GM21619 (cell line): ENCODE data around the gene KRTCAP2.
A peak's percentile ranks its signal among the peaks of the same experiment; 100 is the strongest.
"Not testable (repeated sequence)": the region's sequence is repeated elsewhere in the genome, so short reads cannot be mapped to it uniquely, and the experiment has no call there.

Experiments used
- ATAC-seq: cut with Tn5 transposase; IDR thresholded peaks from one replicate; pipeline ENCODE4 v1.9.1; 2021; ENCODE audit not compliant: unreplicated experiment

KRTCAP2 gene

DNA sequence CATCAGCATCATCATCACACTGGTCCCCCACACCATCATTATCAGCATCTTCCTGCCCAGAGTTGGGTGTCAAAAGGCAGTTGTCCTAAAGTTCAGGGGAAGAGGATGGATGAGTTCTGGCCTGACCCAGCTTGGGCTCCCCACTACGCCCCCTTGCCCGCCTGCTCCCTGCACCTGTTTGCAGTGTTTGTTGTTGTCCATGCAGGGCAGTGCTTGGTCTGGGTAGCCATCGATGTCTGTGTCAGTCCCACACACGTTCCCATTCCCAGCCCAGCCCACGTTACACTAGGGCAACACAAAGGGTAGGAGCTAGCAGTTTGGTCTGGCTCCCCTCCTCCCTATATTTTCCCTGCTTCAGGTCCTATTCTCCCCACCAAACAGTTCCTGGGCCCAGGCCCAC, 27.8 kb upstream of the KRTCAP2 start:
- no peak for ATAC-seq

DNA sequence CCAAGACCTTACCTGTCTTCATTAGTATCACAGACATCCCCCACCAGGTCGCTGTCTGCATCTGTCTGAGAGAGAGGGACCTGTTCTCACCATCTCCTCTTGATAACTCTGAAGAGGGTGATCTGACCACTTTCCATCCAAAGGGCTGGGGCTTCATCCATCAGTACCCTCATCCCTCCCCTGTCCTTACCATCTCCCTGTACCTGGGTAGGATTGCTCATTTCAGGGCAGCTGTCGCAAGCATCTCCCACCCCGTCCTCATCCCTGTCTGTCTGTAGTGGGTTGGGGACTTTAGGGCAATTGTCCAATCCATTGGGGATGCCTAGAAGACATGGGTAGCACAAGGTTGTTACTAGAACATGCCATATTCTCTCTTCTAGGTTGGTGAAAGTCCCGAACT, 26.7 kb upstream of the KRTCAP2 start:
- ATAC-seq, result no peak

DNA sequence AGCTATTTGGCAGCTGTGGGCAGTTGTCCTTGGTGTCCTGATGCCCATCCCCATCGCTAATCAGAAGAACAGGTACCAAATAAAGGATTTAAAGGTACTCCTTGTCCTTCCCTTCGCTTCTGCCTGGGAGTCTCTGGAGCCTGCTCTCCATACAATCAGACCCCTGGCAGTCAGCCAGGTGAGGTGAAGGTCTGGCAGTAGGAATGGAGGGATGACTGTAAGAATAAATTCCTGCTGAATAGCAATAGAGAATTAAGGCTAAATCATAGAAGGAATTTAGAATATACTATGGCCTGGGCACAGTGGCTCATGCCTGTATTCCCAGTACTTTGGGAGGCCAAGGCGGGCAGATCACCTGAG, 25.4 kb upstream of the KRTCAP2 start:
- no peak for ATAC-seq

DNA sequence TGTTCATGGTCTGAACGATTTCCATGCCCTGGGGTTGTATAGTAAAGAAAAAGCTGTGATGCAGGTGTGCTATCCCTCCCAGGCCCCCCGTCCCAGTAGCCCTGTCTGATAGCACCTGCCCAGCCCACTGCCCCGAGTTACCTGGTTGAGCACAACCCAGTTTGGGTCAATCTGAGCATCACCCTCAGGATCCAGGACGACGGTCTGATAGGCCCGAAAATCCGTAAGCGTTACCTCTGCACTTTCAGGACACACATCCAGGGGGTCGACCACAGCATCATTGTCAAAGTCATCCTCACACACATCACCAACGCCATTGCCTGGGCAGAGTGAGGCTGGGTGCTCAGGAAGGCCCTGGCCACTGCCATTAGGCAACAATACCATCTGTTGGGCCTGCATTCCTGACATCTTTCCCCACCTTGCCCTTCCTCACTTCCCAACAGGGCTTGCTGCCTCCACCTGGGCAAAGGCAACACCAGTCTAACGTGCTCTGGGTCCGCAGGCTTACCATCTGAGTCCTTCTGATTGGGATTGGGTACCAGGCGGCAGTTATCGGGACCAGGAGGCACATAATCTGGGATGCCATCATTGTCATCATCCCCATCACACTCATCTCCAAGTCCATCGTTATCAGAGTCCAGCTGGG, 24.9 kb upstream of the KRTCAP2 start:
- no peak for ATAC-seq

DNA sequence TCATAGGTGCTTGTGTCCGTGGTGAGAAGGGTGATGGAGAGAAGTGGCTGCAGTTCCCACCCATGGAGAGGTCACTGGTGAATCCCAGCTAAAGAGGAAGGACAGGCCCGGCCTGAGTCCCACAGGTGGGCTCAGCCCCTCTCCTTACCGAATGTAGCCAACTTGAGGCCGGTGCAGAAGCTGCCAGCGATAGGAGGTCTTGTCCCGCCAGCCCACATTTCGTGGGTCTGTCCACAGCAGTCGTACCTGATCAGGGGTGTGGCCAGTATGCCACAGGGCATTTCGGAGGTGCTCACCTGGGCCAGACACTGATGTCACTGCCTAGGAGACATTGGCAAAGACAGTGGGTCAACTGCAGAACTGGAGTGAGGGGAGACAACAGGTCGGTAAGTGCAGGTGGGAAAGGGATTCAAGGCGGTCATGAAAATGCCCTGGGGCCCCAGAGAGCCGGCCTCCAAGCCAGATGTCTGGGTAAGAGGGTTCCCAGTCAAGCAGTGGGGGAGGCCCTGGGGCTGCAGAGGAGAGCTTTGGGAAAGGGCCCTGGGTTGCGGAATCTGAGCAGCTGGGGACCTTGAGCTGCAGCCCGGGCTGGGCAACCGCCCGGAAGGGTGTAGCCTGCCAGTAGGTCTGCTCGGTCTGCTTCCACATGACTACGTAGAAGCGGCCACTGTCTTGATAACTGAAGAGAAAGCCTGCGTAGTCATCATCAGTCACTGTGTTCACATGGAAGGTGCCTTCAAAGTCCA, 24.0 kb upstream of the KRTCAP2 start:
- no peak for ATAC-seq

DNA sequence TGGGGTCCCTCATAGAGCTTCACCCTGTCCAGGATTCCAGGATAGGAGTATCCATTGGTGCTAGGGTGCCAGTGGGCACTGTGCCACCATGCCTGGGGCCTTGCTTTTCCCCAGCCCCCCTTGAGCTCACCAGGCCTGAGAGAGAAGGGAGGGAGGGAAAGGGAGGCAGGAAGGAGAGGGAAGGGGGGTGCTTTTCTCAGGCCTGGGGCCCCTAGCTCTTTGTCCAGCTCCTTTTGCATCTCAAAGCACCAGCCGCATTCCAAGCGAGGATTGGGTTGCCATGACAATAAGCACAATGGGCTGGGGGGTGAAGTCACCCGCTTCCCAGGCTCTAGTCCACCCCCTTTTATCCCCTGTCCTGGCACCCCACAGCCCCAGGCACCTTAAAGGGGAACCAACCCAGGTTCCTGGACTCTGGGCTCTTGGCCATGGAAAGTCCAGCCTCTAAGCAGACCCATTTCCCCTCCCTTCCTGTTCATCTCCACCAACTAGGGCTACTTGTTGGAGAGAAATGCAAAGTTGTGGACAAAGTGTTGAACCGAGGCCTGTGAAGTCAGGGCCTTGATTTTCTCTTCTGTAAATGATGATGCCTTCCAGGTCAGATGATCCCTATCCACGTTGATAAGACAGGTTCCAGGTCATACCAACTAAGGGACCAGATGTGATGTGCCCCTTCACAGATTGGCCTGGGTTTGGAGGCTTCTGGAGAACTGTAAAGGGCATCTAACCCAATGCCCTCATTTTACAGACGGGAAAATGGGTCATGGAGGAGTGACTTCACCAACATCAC, 23.2 kb upstream of the KRTCAP2 start:
- no peak for ATAC-seq

DNA sequence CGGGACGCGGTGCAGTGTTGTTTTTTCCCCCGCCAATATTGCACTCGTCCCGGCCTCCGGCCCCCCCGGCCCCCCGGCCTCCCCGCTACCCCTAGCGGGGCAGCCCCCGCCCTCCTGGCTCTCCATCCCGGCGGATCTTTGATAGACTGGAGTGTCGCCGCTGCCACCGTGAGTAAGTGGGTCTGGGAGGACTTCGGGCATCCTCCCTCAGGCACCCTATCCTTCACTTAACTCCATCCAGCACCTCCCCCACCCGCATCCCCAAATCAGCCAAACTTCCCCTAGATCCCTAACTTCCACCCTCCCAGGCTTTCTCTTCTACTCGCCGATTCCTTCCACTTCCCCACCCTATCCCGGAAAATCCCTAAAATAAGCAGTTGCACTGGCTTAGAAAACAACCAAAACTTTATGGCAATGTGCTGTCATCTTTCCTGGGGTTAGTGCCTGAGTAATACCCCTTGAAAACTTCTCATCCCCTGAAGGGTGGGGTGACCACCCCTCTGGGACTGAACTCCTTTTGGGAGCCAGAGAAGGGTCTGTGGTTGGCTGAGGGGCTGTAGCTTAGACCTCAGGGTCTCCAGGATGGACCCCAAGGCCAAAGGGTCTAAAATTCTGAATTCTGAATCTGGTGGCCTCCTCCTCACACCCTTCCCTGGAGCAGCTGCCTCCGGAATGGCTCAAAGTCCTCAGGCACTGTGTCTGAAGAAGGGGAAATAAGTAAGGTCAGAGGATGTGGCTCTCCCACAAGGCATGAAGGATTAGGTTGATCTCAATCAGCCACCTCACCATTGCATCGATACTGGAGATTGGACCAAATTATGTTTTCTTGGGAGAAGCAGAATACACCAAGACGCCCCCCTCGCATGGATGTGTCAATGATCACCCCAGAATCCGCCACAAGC, 22.3 kb upstream of the KRTCAP2 start:
- no peak for ATAC-seq

DNA sequence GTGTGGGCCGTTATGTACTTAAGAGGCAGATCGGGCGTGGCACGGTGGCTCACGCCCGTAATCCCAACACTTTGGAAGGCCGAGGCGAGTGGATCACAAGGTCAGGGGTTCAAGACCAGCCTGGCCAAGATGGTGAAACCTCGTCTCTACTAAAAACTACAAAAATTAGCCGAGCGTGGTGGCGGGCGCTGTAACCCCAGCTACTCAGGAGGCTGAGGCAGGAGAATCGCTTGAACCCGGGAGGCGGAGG, 20.8 kb upstream of the KRTCAP2 start:
- not testable (repeated sequence) for ATAC-seq

DNA sequence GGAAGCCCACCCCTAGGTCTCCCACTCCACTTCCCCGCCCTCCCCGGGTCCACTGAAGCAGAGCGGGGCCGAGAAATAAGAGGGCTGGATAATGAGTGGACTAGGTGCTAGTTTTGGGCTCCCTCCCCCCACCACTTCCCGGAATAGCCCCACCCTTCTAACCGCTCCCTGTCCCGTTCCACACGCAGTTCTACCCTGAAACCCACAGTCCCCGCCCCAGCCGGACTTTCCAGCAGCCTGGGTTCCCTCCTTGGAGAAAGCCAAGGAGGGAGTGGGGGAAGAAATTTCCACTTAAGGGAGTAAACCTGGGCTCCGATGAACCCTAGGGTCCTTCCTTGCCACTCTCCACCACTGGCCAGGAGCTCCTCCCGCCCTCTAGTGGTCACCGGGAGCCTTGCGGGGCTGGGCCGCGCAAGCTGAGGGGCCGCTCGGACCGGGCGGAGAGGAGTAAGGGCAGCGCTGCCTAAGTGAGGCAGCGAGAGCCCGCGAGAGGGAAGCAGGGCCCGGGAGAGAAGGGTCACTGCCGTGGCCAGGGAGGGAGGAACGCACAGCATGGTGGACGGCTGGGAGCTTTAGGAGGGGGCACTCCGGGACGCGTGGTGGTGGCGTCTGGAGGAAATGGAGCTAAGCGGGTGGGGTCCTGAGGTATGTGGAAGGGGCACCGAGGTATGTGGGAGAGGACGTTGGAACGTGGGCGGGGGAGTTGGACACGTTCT, 20.3 kb upstream of the KRTCAP2 start:
- ATAC-seq, result peak; percentile 57

DNA sequence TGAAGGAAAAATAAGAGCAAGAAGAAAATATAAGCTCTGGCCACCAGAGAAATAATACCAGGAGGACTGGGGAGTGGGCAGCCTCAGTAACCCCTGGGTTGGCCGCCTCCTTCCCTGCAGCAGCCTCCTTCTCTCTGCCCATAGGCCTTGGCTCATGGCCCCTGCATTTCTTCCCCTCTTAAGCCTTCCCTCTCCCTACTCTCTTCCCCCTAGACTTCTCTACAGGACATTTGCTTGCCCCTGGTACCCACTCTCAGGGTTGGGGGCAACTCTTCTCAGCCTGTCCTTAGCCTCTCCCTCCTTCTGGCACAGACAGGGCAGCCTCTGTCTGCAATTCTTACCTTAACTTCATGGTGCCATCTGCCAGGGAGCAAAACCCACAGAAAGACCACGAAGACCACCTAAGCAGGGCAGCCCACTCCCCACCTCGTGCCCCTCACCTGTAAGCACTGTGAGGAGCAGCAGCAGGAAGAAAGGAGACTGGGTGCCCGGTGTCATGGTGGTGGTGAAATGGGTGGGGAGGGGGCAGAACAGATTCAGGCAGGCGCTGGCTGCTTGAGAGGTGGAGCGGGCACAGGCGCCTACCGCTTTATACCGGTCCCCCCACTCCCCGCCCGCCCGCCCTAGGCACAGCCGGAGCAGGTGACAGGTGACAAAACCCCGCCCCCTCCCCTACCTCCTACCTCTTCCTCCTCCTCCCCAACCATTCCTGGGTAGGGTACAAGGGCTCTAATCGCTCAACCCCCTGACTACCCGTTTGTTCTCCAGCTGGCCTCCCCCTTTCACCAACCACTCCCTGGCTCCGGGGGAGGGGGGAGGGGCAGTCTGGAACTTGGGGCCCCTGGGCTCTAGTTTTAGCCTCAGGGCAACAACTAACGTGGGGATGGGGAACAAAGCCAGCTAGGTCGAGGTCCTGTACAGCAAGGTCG, 19.5 kb upstream of the KRTCAP2 start:
- ATAC-seq, result no peak

DNA sequence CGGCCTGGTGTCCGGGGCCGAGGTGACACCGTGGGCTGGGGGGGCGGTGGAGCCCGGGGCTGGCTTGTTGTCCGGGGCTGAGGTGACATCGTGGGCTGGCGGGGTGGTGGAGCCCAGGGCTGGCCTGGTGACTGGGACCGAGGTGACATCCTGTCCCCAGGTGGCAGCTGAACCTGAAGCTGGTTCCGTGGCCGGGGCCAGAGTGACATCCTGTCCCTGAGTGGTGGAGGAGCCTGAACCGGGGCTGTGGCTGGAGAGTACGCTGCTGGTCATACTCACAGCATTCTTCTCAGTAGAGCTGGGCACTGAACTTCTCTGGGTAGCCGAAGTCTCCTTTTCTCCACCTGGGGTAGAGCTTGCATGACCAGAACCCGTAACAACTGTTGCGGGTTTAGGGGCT, 18.8 kb upstream of the KRTCAP2 start:
- ATAC-seq, result no peak

DNA sequence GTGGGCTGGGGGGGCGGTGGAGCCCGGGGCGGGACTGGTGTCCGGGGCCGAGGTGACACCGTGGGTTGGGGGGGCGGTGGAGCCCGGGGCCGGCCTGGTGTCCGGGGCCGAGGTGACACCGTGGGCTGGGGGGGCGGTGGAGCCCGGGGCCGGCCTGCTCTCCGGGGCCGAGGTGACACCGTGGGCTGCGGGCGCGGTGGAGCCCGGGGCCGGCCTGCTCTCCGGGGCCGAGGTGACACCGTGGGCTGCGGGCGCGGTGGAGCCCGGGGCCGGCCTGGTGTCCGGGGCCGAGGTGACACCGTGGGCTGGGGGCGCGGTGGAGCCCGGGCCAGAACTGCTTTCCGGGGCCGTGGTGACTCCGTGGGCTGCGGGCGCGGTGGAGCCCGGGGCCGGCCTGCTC, 16.8 kb upstream of the KRTCAP2 start:
- not testable (repeated sequence) for ATAC-seq

DNA sequence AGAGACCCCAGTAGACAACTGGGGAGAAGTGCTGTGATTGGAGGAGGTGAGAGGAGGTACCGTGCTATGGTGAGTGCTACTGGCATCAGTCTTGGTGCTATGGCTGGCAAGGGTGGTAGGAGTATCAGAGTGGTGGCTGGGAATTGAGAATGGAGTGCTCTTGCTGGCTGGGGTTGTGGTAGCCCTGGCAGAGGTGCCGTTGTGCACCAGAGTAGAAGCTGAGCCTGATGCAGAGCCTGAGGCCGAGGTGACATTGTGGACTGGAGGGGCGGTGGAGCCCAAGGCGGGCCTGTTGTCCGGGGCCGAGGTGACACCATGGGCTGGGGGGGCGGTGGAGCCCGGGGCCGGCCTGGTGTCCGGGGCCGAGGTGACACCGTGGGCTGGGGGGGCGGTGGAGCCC, 15.2 kb upstream of the KRTCAP2 start:
- no peak for ATAC-seq

DNA sequence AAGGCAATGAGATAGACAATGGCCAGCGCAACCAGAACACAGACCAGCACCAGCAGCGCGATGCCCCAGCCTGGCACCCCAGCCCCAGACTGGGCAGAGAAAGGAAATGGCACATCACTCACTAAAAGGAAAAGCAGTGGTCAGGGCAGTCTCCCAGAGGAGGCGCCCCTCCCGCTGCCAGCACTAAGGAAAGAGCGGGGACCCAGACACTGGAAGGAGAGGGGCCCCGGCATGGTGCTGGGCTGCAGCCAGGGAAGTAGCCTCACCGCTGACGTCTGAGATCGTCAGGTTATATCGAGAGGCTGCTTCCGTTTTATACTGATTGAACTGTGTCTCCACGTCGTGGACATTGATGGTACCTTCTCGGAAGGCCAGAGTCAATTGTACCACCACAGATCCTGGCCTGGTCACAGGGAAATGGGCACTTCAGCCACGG, 14.4 kb upstream of the KRTCAP2 start:
- ATAC-seq, result no peak

DNA sequence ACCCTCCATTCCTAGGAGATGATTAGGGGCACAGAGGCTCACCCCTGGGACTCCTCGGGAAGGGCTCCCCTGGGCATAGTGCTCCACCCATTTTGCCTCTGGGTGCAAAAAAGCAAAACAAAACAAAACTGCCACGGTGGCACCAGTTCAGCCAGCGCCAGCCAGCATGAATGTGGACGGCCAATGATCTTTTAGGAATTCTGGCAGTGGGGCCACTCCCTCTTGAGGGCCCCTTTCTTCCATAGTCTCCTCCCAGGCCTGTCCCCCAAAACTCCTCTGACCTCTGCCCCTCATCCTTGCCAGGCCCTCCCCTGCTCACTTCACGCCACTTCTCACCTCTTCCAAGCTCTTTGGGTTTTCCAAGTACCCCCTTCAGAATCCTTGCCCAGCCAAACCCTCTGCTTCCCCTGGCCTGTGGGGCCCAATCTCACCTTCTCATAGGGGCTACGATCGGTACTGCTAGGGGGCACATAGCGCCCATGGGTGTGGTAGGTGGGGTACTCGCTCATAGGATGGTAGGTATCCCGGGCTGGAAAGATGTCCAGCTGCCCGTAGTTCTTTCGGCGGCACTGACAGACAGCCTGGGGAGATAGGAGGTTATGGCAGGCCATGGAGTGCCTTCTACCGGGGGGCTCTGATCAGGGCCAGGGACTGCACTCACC, 13.8 kb upstream of the KRTCAP2 start:
- ATAC-seq, result no peak

DNA sequence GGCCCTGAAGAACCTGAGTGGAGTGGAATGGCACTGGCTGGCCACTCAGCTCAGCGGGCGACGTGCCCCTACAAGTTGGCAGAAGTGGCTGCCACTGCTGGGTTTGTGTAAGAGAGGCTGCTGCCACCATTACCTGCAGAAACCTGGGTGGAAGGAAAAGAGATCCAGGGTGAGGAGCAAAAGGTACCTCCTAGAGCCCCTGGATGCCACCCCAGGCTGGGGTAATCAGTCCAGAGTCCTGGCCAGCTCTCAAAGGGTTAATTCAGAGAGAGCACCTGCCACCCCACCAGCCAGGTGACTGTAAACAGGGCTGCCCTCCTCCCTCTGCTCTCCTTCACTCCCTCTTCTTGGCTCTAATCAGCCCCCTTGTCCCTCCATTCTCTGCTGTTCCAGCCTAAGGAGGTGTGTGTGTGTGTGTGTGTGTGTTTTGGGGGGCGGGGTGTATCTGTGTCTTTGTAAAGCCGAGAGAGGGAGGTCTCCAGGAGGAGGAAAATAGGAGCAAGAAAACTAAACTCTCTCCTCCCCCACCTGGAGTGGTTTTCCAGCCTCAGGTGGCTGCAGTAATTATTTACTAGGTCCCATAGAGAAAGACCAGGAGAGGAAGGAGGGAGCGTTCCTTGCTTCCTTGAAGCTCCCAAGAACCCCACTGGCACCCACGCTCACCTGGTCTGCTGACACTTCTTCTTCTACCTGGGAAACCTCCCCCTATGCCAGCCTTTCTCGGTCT, 13.1 kb upstream of the KRTCAP2 start:
- ATAC-seq, result no peak

DNA sequence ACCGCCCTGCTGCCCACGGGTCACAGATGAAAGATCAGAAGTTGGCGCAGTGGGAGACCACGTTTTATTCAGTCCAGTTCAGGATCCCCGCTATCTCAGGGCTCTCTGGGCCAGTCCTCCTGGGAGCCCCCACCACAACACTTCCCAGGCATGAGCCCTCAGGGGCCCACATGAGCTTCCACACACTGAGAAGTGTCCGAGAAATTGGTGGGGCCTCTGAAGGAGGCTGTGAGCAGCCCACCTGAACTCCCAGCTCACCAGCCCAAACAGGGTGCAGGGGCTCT, 12.6 kb upstream of the KRTCAP2 start:
- no peak for ATAC-seq
